Astrocyte of the cerebellum (primary cell): ENCODE results near the gene RGS6.

Experiments
- DNase-seq: peaks from one replicate; pipeline ENCODE4 v3.0.0-alpha.2; 2011; ENCODE audit warnings: low read depth
- H3K4me3 ChIP-seq: 2 replicates; pipeline ENCODE4 v1.5.1; 2011; ENCODE audit warnings: mild to moderate bottlenecking, low read depth, low read length, moderate library complexity
- in situ Hi-C: cut with HindIII; loops from 2 replicates; pipeline ENCODE4 v1.10.0; 2017; ENCODE audit warnings: low sequenced_read_pairs
- TF ChIP-seq, protein P1 (sequence below): IDR thresholded peaks from 2 replicates; pipeline ENCODE4 v1.5.1; 2012; ENCODE audit warnings: low read length, low read depth, moderate library complexity, mild to moderate bottlenecking; ENCODE audit errors: missing control alignments

Gene RGS6

GRCh38 chr14:72262771-72263170 is 330.5 kb downstream of the RGS6 start:
- in situ Hi-C loops: no loop called here
- TF ChIP-seq, protein P1, sequence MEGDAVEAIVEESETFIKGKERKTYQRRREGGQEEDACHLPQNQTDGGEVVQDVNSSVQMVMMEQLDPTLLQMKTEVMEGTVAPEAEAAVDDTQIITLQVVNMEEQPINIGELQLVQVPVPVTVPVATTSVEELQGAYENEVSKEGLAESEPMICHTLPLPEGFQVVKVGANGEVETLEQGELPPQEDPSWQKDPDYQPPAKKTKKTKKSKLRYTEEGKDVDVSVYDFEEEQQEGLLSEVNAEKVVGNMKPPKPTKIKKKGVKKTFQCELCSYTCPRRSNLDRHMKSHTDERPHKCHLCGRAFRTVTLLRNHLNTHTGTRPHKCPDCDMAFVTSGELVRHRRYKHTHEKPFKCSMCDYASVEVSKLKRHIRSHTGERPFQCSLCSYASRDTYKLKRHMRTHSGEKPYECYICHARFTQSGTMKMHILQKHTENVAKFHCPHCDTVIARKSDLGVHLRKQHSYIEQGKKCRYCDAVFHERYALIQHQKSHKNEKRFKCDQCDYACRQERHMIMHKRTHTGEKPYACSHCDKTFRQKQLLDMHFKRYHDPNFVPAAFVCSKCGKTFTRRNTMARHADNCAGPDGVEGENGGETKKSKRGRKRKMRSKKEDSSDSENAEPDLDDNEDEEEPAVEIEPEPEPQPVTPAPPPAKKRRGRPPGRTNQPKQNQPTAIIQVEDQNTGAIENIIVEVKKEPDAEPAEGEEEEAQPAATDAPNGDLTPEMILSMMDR: no peak
- DNase-seq: no peak
- no peak overlapping the region for H3K4me3 ChIP-seq

DNA sequence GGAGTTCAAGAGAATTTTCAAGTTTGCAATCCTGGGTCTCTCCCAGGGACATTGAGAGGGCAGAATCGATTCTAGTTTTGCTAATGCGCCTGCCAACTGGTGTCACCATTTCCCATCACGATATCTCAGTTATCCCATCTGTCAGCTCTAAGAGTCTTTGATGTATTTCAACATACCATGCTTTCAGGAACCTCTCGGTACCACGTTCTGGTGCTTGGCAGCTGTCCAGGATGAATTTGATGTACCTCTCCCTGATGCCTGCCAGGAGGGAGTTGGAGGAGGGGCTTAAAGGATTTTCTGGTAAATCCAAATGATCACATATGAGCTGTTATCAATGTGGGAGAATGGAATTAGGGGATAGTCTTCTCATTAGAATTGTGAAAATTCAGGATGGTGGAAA is 332.5 kb downstream of the RGS6 start:
- no peak overlapping the region for H3K4me3 ChIP-seq
- in situ Hi-C loops: no loop called here
- DNase-seq: no peak
- TF ChIP-seq, protein P1: no peak

- no peak overlapping the region for H3K4me3 ChIP-seq
- in situ Hi-C loops: no loop called here
- DNase-seq: no peak
- TF ChIP-seq, protein P1: no peak
Observed at GRCh38 chr14:72270147-72270727, 338.0 kb downstream of the RGS6 start.

- in situ Hi-C loops: no loop called here
- TF ChIP-seq, protein P1: no peak
- no peak overlapping the region for H3K4me3 ChIP-seq
- DNase-seq: no peak
Observed at GRCh38 chr14:72270749-72271148, 338.5 kb downstream of the RGS6 start.

GRCh38 chr14:72275242-72275641 is 343.0 kb downstream of the RGS6 start:
- DNase-seq: no peak
- in situ Hi-C loops: no loop called here
- TF ChIP-seq, protein P1: no peak
- H3K4me3 ChIP-seq: no peak overlapping the region

GRCh38 chr14:72278316-72278715 is 346.1 kb downstream of the RGS6 start:
- DNase-seq: no peak
- TF ChIP-seq, protein P1: no peak
- in situ Hi-C loops: no loop called here
- H3K4me3 ChIP-seq: no peak overlapping the region

GRCh38 chr14:72284176-72284575 is 351.9 kb downstream of the RGS6 start:
- H3K4me3 ChIP-seq: no peak overlapping the region
- TF ChIP-seq, protein P1: no peak
- no peak for DNase-seq
- in situ Hi-C loops: no loop called here
